WERI-Rb-1 (cell line): ENCODE results near the gene STEAP1B.

ENCODE experiments used
- DNase-seq: peaks from one replicate; pipeline ENCODE4 v3.0.0-alpha.2; 2020
- H3K27ac ChIP-seq: fragments of 250-450 bp; sonication (Bioruptor Pico); 2 replicates; pipeline ENCODE4 v1.5.1; 2020; ENCODE audit warnings: mild to moderate bottlenecking, moderate library complexity
- H3K27me3 ChIP-seq: fragments of 250-450 bp; sonication (Bioruptor Pico); 2 replicates; pipeline ENCODE4 v1.5.1; 2021; ENCODE audit warnings: mild to moderate bottlenecking, low read depth, moderate library complexity; ENCODE audit not compliant: insufficient read depth, severe bottlenecking
- H3K36me3 ChIP-seq: fragments of 250-450 bp; sonication (Bioruptor Pico); 2 replicates; pipeline ENCODE4 v1.5.1; 2020; ENCODE audit warnings: mild to moderate bottlenecking, moderate library complexity
- H3K4me3 ChIP-seq: 2 replicates; pipeline ENCODE4 v1.5.1; 2011; ENCODE audit warnings: low read depth, mild to moderate bottlenecking, control low read depth, low read length
- H3K9me3 ChIP-seq: fragments of 250-450 bp; sonication (Bioruptor Pico); 2 replicates; pipeline ENCODE4 v1.5.1; 2021; ENCODE audit warnings: mild to moderate bottlenecking, moderate library complexity; ENCODE audit not compliant: severe bottlenecking
- CTCF ChIP-seq: IDR thresholded peaks from 2 replicates; pipeline ENCODE4 v1.5.1; 2011; ENCODE audit warnings: low read depth, mild to moderate bottlenecking, control low read depth, inconsistent platforms, low read length

Gene STEAP1B

GRCh38 chr7:22427855-22428254, 72.1 kb downstream of the STEAP1B start:
- H3K36me3 ChIP-seq, result no peaks in the 10 kb centered on the region
- no peaks in the 10 kb centered on the region for H3K9me3 ChIP-seq
- TF ChIP-seq CTCF, result no peak
- H3K27me3 ChIP-seq, result no peaks in the 10 kb centered on the region
- no peak overlapping the region for H3K4me3 ChIP-seq
- no peak for DNase-seq
- H3K27ac ChIP-seq, result no peak overlapping the region

DNA sequence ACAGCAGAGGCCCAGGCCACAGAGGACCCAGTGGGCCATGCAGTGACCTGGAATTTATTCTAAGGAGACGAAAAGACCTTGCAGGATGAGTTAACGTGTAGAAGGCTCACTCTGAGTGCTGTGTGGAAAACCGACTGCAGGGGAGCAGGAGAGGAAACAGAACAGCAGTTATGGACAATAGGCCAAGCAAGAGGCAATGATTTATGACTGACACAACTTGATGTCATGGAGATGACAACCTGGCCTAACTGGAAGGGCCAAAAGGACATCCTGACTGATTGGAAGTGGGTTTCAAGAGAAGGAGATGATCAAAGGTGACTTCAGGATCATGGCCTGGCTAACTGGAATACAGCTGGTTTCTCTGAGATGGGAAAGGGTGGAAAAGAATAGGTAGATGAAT, 72.9 kb downstream of the STEAP1B start:
- Histone ChIP-seq H3K27me3 (no peaks in the 10 kb centered on the region), H3K27ac (no peak overlapping the region), H3K36me3 (no peaks in the 10 kb centered on the region), H3K9me3 (no peaks in the 10 kb centered on the region), H3K4me3 (no peak overlapping the region)
- no peak for DNase-seq
- no peak for TF ChIP-seq CTCF

DNA sequence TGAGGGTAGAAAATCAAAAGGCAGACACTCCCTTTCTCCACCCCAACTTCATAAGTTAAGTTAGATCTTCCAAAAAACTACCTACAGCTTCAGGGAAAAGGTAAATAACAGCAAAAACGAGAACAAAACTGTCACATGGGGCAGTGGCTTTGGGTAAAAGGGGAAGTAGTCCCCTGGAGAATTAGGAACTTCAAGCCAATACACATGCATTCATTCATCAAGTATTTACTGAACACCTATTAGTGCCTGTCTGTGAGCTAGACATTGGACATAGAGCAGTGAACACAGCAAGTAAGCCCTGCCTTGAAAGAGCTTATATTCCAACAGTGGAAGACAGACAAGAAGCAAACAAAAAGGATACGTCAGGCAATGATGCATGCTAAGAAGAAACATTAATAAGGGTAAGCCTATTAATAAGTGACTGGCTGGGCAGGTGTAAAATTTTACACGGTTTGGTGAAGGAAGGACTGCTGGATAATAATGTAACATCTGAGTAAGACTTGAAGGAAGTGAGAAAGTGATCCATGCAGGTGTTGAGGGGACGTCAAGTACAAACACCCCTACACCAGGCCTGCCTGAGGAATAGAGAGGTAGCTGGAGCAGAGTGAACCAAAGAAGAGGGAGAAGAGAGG, 73.4 kb downstream of the STEAP1B start:
- H3K9me3 ChIP-seq, result no peaks in the 10 kb centered on the region
- no peaks in the 10 kb centered on the region for H3K36me3 ChIP-seq
- H3K27ac ChIP-seq, result no peak overlapping the region
- no peak for DNase-seq
- no peaks in the 10 kb centered on the region for H3K27me3 ChIP-seq
- TF ChIP-seq CTCF, result no peak
- H3K4me3 ChIP-seq, result no peak overlapping the region

DNA sequence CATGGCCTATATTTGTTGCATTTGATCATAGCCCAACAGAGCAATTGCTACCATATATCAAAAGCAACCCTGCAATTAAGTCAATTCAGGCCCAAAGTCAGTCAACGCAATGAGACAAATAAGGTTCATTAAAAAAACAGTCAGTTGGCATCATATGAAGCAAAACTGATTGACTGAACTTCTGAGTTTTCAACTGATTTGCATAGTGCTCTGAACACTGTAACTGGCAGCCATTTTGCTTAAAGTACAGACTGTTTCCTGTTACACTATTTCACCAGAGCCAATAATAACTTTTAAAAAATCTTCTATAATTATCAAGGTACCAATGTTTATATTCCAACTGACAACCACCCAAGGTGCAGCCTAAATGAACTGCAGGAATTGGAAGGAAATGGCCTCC, 74.6 kb downstream of the STEAP1B start:
- Histone ChIP-seq H3K27me3 (no peaks in the 10 kb centered on the region), H3K4me3 (no peak overlapping the region), H3K27ac (no peak overlapping the region), H3K36me3 (no peaks in the 10 kb centered on the region), H3K9me3 (no peaks in the 10 kb centered on the region)
- no peak for DNase-seq
- TF ChIP-seq CTCF, result no peak

- Histone ChIP-seq H3K27me3 (no peaks in the 10 kb centered on the region), H3K27ac (no peak overlapping the region), H3K36me3 (no peaks in the 10 kb centered on the region), H3K9me3 (no peaks in the 10 kb centered on the region), H3K4me3 (no peak overlapping the region)
- TF ChIP-seq CTCF, result no peak
- no peak for DNase-seq
Measured at GRCh38 chr7:22422831-22423615, 77.0 kb downstream of the STEAP1B start.
